ENCODE measurements around the gene CCL18. TPM values are rescaled to one million over a fixed set of nuclear protein-coding genes. Genes with fewer than 3 reads are reported as not detected.

The CCL18 gene
- total and polyA plus RNA-seq, 2 of the 4 experiments (the other 2 are of a cell fraction), result not detected

DNA sequence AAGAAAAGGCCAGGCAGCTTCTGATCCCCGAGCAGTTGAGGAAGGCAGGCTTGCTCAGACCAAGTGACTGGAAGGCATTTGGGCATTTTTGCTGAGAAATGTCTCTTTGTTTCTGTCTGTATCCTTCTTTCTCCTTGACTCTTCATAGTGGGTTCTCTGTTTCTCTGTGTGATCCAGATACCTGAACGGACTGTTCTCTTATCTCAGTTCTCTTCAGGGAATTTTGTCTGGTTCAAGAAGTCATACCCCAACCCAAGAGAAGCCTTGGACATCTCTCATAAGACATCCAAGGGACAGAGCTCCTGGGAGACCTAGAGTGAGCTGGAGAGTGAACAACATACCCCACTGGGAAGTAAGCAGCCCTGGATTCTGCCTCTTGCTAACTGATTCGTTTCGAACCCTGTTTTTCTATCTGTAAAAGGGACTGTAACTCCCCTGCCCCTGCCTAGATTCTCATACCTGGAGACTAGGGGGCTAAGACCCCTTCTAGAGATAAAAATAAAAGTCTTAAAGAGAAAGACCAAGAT, 25.3 kb downstream of the CCL18 start:
- Histone ChIP-seq H3K18ac (ENCODE audit: low read depth, low read length) (no peak overlapping the region), H3K4ac (ENCODE audit: low read depth, low read length) (no peak overlapping the region), H3K27ac (ENCODE audit: insufficient read depth, low read length) (no peak overlapping the region), H3K36me3 (ENCODE audit: control insufficient read depth, insufficient read depth, low read length) (no peaks in the 10 kb centered on the region), H3K23ac (ENCODE audit: low read depth, low read length) (no peak overlapping the region), H3K79me1 (ENCODE audit: low read depth in 1 of 2, low read length in 2 of 2) (no peaks in the 10 kb centered on the region), H3K56ac (ENCODE audit: extremely low read depth, insufficient read depth, low read length) (no peak overlapping the region), H3K4me1 (ENCODE audit: control insufficient read depth, insufficient read depth, low read length) (no peaks in the 10 kb centered on the region), H3K9ac (ENCODE audit: low read depth, low read length) (no peak overlapping the region), H3K27me3 (ENCODE audit: control insufficient read depth, insufficient read depth, low read length) (no peaks in the 10 kb centered on the region; the same call in 1 of the 2 replicates), H2AK5ac (ENCODE audit: low read depth, low read length) (no peak overlapping the region), H2AK9ac (replicated peaks; ENCODE audit: low read depth, low read length, poor library complexity) (no peak overlapping the region), H2AFZ (replicated peaks; ENCODE audit: low read length, poor library complexity) (no peak overlapping the region), H2BK15ac (ENCODE audit: low read depth, low read length) (no peak overlapping the region), H3K9me1 (ENCODE audit: insufficient read depth, low read length) (no peaks in the 10 kb centered on the region), H4K5ac (ENCODE audit: low read depth, low read length) (no peak overlapping the region), H4K20me1 (ENCODE audit: insufficient read depth, low read length) (no peaks in the 10 kb centered on the region), H4K8ac (ENCODE audit: low read depth in 2 of 2, low read length in 2 of 2) (no peak overlapping the region), H3K9me3 (ENCODE audit: control insufficient read depth, insufficient read depth, low read length) (no peaks in the 10 kb centered on the region), H2BK5ac (ENCODE audit: low read depth, low read length, poor library complexity, severe bottlenecking) (no peak overlapping the region), H4K91ac (ENCODE audit: insufficient read depth, low read depth, low read length) (no peak overlapping the region), H3K14ac (replicated peaks; ENCODE audit: low read depth, low read length) (no peak overlapping the region), H2BK20ac (ENCODE audit: low read depth, low read length) (no peak overlapping the region), H3K4me3 (ENCODE audit: insufficient read depth, low read depth, low read length) (no peak overlapping the region), H3K4me2 (ENCODE audit: low read depth, low read length) (no peak overlapping the region), H2BK120ac (ENCODE audit: low read depth, low read length) (no peak overlapping the region)
- ATAC-seq (ENCODE audit: low read depth) (no peak), DNase-seq (no peak)
- TF ChIP-seq CEBPB (IDR thresholded peaks at IDR 0.05; ENCODE audit: low read depth, low read length) (no peak), NFE2L2 (IDR thresholded peaks at IDR 0.05; ENCODE audit: low read depth, low read length) (no peak), CHD1 (IDR thresholded peaks at IDR 0.05; ENCODE audit: low read depth, low read length) (no peak), RCOR1 (IDR thresholded peaks at IDR 0.05; ENCODE audit: insufficient replicate concordance, low read length) (no peak), RFX5 (IDR thresholded peaks at IDR 0.05; ENCODE audit: low read depth, low read length) (no peak), RAD21 (IDR thresholded peaks at IDR 0.05; ENCODE audit: low read length) (no peak), MXI1 (IDR thresholded peaks at IDR 0.05; ENCODE audit: borderline replicate concordance, low read depth, low read length) (no peak), FOS (IDR thresholded peaks at IDR 0.05; ENCODE audit: low read depth, low read length) (no peak), BHLHE40 (IDR thresholded peaks at IDR 0.05; ENCODE audit: low read depth, low read length) (no peak), MAZ (IDR thresholded peaks at IDR 0.05; ENCODE audit: borderline replicate concordance, low read depth, low read length) (no peak), POLR2A (IDR thresholded peaks at IDR 0.05; ENCODE audit: low read depth, low read length) (no peak), MAFK (IDR thresholded peaks at IDR 0.05; ENCODE audit: low read depth, low read length) (no peak), SMC3 (IDR thresholded peaks at IDR 0.05; ENCODE audit: low read depth, low read length) (no peak)
- TF ChIP-seq, protein P1, sequence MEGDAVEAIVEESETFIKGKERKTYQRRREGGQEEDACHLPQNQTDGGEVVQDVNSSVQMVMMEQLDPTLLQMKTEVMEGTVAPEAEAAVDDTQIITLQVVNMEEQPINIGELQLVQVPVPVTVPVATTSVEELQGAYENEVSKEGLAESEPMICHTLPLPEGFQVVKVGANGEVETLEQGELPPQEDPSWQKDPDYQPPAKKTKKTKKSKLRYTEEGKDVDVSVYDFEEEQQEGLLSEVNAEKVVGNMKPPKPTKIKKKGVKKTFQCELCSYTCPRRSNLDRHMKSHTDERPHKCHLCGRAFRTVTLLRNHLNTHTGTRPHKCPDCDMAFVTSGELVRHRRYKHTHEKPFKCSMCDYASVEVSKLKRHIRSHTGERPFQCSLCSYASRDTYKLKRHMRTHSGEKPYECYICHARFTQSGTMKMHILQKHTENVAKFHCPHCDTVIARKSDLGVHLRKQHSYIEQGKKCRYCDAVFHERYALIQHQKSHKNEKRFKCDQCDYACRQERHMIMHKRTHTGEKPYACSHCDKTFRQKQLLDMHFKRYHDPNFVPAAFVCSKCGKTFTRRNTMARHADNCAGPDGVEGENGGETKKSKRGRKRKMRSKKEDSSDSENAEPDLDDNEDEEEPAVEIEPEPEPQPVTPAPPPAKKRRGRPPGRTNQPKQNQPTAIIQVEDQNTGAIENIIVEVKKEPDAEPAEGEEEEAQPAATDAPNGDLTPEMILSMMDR (conservative IDR thresholded peaks at IDR 0.05; ENCODE audit: low read depth, low read length), result no peak
- TF ChIP-seq, protein P2, sequence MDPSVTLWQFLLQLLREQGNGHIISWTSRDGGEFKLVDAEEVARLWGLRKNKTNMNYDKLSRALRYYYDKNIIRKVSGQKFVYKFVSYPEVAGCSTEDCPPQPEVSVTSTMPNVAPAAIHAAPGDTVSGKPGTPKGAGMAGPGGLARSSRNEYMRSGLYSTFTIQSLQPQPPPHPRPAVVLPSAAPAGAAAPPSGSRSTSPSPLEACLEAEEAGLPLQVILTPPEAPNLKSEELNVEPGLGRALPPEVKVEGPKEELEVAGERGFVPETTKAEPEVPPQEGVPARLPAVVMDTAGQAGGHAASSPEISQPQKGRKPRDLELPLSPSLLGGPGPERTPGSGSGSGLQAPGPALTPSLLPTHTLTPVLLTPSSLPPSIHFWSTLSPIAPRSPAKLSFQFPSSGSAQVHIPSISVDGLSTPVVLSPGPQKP (IDR thresholded peaks at IDR 0.05; ENCODE audit: borderline replicate concordance, low read depth, low read length), result no peak
- TF ChIP-seq, protein P3, sequence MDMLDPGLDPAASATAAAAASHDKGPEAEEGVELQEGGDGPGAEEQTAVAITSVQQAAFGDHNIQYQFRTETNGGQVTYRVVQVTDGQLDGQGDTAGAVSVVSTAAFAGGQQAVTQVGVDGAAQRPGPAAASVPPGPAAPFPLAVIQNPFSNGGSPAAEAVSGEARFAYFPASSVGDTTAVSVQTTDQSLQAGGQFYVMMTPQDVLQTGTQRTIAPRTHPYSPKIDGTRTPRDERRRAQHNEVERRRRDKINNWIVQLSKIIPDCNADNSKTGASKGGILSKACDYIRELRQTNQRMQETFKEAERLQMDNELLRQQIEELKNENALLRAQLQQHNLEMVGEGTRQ (IDR thresholded peaks at IDR 0.05; ENCODE audit: low read depth, low read length), result no peak
- CTCF ChIA-PET, result no interaction called here
- intact Hi-C loops (cut with micrococcal nuclease) (no loop called here), in situ Hi-C loops (cut with MboI; ENCODE audit: low sequenced_read_pairs) (no loop called here), dilution Hi-C loops (cut with HindIII; ENCODE audit: low sequenced_read_pairs, unreplicated experiment) (no loop called here)
- BruUV-seq (replicated peaks), result no TSS peak
- POLR2A ChIA-PET (ENCODE audit: unreplicated experiment), result no interaction called here
- no CpG with 5 or more reads among the region's 4 CpGs for WGBS, 2 experiments (ENCODE audit: extremely low coverage in 2 of 2, insufficient read length in 1 of 2)
